Measurements from ENCODE around the gene EML4.
"Not testable (repeated sequence)": the region's sequence is repeated elsewhere in the genome, so short reads cannot be mapped to it uniquely, and the experiment has no call there.

The EML4 gene

GRCh38 chr2:42268528-42269151 lies 99.5 kb downstream of the EML4 start:
- no peak for DNase-seq (ENCODE audit: low read depth)
- no peak overlapping the region for H3K4me3 ChIP-seq (ENCODE audit: control insufficient read depth, low read depth, low read length)
- TF ChIP-seq, protein P1, sequence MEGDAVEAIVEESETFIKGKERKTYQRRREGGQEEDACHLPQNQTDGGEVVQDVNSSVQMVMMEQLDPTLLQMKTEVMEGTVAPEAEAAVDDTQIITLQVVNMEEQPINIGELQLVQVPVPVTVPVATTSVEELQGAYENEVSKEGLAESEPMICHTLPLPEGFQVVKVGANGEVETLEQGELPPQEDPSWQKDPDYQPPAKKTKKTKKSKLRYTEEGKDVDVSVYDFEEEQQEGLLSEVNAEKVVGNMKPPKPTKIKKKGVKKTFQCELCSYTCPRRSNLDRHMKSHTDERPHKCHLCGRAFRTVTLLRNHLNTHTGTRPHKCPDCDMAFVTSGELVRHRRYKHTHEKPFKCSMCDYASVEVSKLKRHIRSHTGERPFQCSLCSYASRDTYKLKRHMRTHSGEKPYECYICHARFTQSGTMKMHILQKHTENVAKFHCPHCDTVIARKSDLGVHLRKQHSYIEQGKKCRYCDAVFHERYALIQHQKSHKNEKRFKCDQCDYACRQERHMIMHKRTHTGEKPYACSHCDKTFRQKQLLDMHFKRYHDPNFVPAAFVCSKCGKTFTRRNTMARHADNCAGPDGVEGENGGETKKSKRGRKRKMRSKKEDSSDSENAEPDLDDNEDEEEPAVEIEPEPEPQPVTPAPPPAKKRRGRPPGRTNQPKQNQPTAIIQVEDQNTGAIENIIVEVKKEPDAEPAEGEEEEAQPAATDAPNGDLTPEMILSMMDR (IDR thresholded peaks at IDR 0.05; ENCODE audit: control insufficient read depth, insufficient read depth, low read depth, low read length, missing control alignments): no peak

- DNase-seq (ENCODE audit: low read depth): no peak
- TF ChIP-seq, protein P1 (IDR thresholded peaks at IDR 0.05; ENCODE audit: control insufficient read depth, insufficient read depth, low read depth, low read length, missing control alignments): no peak
- H3K4me3 ChIP-seq (ENCODE audit: control insufficient read depth, low read depth, low read length): no peak overlapping the region
Measured at GRCh38 chr2:42270757-42271156, 101.6 kb downstream of the EML4 start.

- H3K4me3 ChIP-seq (ENCODE audit: control insufficient read depth, low read depth, low read length); DNase-seq (ENCODE audit: low read depth): not testable (repeated sequence)
Measured at GRCh38 chr2:42271246-42271645, 102.1 kb downstream of the EML4 start.

GRCh38 chr2:42274863-42275262 lies 105.7 kb downstream of the EML4 start:
- H3K4me3 ChIP-seq (ENCODE audit: control insufficient read depth, low read depth, low read length): no peak overlapping the region
- TF ChIP-seq, protein P1 (IDR thresholded peaks at IDR 0.05; ENCODE audit: control insufficient read depth, insufficient read depth, low read depth, low read length, missing control alignments): no peak
- no peak for DNase-seq (ENCODE audit: low read depth)

- DNase-seq (ENCODE audit: low read depth): no peak
- TF ChIP-seq, protein P1 (IDR thresholded peaks at IDR 0.05; ENCODE audit: control insufficient read depth, insufficient read depth, low read depth, low read length, missing control alignments): no peak
- no peak overlapping the region for H3K4me3 ChIP-seq (ENCODE audit: control insufficient read depth, low read depth, low read length)
Measured at GRCh38 chr2:42281416-42282081, 112.4 kb downstream of the EML4 start.

DNA sequence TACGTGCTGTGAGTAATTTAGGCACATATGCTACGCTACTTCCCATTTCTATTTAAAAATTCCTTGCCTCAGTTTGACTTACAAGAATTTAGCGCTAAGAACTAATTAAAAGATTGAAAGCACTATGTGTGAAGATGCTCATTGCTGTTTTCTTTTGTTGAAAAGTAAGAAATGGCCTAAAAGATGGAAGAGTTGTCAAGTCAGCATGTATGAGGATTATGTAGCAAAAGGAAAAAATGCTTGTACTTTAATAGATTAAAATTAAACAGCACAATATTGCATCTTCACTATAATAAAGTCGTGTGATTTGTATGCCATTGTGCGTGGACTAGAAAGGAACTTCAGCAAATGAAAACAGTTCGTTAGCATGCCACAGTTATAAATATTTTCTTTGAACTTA lies 114.9 kb downstream of the EML4 start:
- H3K4me3 ChIP-seq (ENCODE audit: control insufficient read depth, low read depth, low read length): no peak overlapping the region
- no peak for DNase-seq (ENCODE audit: low read depth)
- TF ChIP-seq, protein P1 (IDR thresholded peaks at IDR 0.05; ENCODE audit: control insufficient read depth, insufficient read depth, low read depth, low read length, missing control alignments): no peak

- TF ChIP-seq, protein P1 (IDR thresholded peaks at IDR 0.05; ENCODE audit: control insufficient read depth, insufficient read depth, low read depth, low read length, missing control alignments): no peak
- H3K4me3 ChIP-seq (ENCODE audit: control insufficient read depth, low read depth, low read length): no peak overlapping the region
- no peak for DNase-seq (ENCODE audit: low read depth)
Measured at GRCh38 chr2:42286268-42286946, 117.3 kb downstream of the EML4 start.
